SK-MEL-5 (cell line): Measurements from ENCODE around the gene BMP7. TPM values are rescaled to one million over a fixed set of nuclear protein-coding genes. Genes with fewer than 3 reads are reported as not detected.

ENCODE experiments used
- DNase-seq: peaks from one replicate; pipeline ENCODE4 v3.0.0-alpha.2; 2016; ENCODE audit warnings: low read depth, low spot score
- in situ Hi-C: cut with HindIII; loops from 2 replicates; pipeline ENCODE4 v1.10.0; 2016; ENCODE audit warnings: low sequenced_read_pairs, high pct_unique_total_duplicates, low pct_unique_long_range_greater_than_20kb
- total RNA-seq: library from RNA; depleted of rRNA; stranded (reverse); fragments of >200 nt; shearing (Covaris generic); gene quantifications from 2 replicates; pipeline ENCODE4 v1.2.3, GENCODE V29; 2014

The BMP7 gene
- total RNA-seq, 1 experiment from 2014 or later, result 6.8 TPM

- in situ Hi-C loops, result no loop called here
- DNase-seq, result no peak
Observed at GRCh38 chr20:57225197-57225733, 41.2 kb downstream of the BMP7 start.

- in situ Hi-C loops, result no loop called here
- no peak for DNase-seq
Observed at GRCh38 chr20:57224641-57225138, 41.8 kb downstream of the BMP7 start.

- DNase-seq, result peak; percentile 32
- in situ Hi-C loops, result no loop called here
Observed at GRCh38 chr20:57223648-57224489, 42.6 kb downstream of the BMP7 start.

GRCh38 chr20:57222631-57222950, 43.9 kb downstream of the BMP7 start:
- in situ Hi-C loops, result no loop called here
- DNase-seq, result no peak

GRCh38 chr20:57221916-57222630, 44.4 kb downstream of the BMP7 start:
- DNase-seq, result no peak
- in situ Hi-C loops, result no loop called here

GRCh38 chr20:57220337-57221145, 45.9 kb downstream of the BMP7 start:
- in situ Hi-C loops, result no loop called here
- DNase-seq, result no peak

GRCh38 chr20:57219071-57219677, 47.3 kb downstream of the BMP7 start:
- in situ Hi-C loops, result no loop called here
- no peak for DNase-seq

GRCh38 chr20:57218489-57218888, 48.0 kb downstream of the BMP7 start:
- in situ Hi-C loops, result no loop called here
- no peak for DNase-seq

GRCh38 chr20:57217802-57218201, 48.6 kb downstream of the BMP7 start:
- in situ Hi-C loops, result no loop called here
- DNase-seq, result no peak

GRCh38 chr20:57216669-57217068, 49.8 kb downstream of the BMP7 start:
- in situ Hi-C loops, result no loop called here
- no peak for DNase-seq

- in situ Hi-C loops, result no loop called here
Observed at GRCh38 chr20:57215826-57216471, 50.5 kb downstream of the BMP7 start.

GRCh38 chr20:57215426-57215825, 51.0 kb downstream of the BMP7 start:
- in situ Hi-C loops, result no loop called here
- no peak for DNase-seq

More at GRCh38 chr20:57215826-57216471, 50.5 kb downstream of the BMP7 start:
- DNase-seq, result no peak

- no peak for DNase-seq
- in situ Hi-C loops, result no loop called here
Observed at GRCh38 chr20:57214948-57215347, 51.5 kb downstream of the BMP7 start.

GRCh38 chr20:57214427-57214826, 52.0 kb downstream of the BMP7 start:
- DNase-seq, result no peak
- in situ Hi-C loops, result no loop called here

- in situ Hi-C loops, result no loop called here
- no peak for DNase-seq
Observed at GRCh38 chr20:57213924-57214323, 52.5 kb downstream of the BMP7 start.

GRCh38 chr20:57213291-57213690, 53.1 kb downstream of the BMP7 start:
- in situ Hi-C loops, result no loop called here
- no peak for DNase-seq
